K562 (cell line): ENCODE results near the gene EAF2. TPM values are rescaled to one million over a fixed set of nuclear protein-coding genes. Genes with fewer than 3 reads are reported as not detected.

ENCODE experiments used
- ATAC-seq: fragments of 200-7000 bp; cut with Tn5 transposase; 3 replicates; pipeline ENCODE4 v1.9.1; 2020; ENCODE audit warnings: moderate library complexity
- BruUV-seq: library from RNA; stranded (reverse); fragments of 400-500 nt; replicated peaks from 2 replicates; lab custom pipeline; 2021; lab: Mats Ljungman, UMichigan
- CTCF ChIA-PET: fragments of 300-600 bp; formaldehyde crosslinking; extraction: SDS; loops from one replicate; lab custom pipeline; 2021; ENCODE audit warnings: low intra/inter-chr PET ratio; lab: Yijun Ruan, JAX
- POLR2A ChIA-PET: fragments of 300-600, 350-650 bp; sonication (Branson Sonifier 250); formaldehyde crosslinking; extraction: SDS; loops from one replicate; lab custom pipeline; 2021; ENCODE audit warnings: antibody characterized with exemption, inconsistent platforms; lab: Yijun Ruan, JAX
- DNase-seq, 4 experiments: peaks; one replicate each; pipeline versions ENCODE4 v3.0.0 to v3.0.0-alpha.2; 2011 to 2018; ENCODE audit warnings: low spot score in 3 of 4, mixed read lengths in 3 of 4; ENCODE audit errors: extremely low read depth in 1 of 4
- FAIRE-seq: peaks from 2 replicates; lab custom pipeline; 2011; peaks lifted over from hg19 to GRCh38; lab: Jason Lieb, UNC
- H2AFZ ChIP-seq: 2 replicates; pipeline ENCODE4 v1.6.0; 2011; ENCODE audit warnings: low read depth, low read length, control low read depth, inconsistent platforms
- H3K27ac ChIP-seq: fragments of 200-600 bp; 3 replicates; pipeline ENCODE4 v1.8.0; 2011; ENCODE audit warnings: low read depth, mild to moderate bottlenecking, control low read depth, inconsistent platforms, low read length, moderate library complexity, mixed read lengths; ENCODE audit errors: extremely low read depth
- H3K27me3 ChIP-seq, 2 experiments: fragments of 300-600 bp in 1 of 2; 2 replicates in 1 of 2; 3 replicates in 1 of 2; pipeline versions ENCODE4 v1.6.0 to v1.8.0; 2011; ENCODE audit warnings: inconsistent platforms in 2 of 2, low read length in 2 of 2, mild to moderate bottlenecking in 1 of 2, mixed read lengths in 1 of 2, moderate library complexity in 1 of 2; ENCODE audit not compliant: control insufficient read depth in 2 of 2, insufficient read depth in 2 of 2
- H3K36me3 ChIP-seq: fragments of 300-600 bp; 3 replicates; pipeline ENCODE4 v1.8.0; 2011; ENCODE audit warnings: mild to moderate bottlenecking, low read length, inconsistent platforms; ENCODE audit not compliant: control insufficient read depth, insufficient read depth
- H3K4me1 ChIP-seq, 2 experiments: fragments of 200-600 bp in 1 of 2; replicated peaks in 1 of 2; 2 replicates in 1 of 2; 3 replicates in 1 of 2; pipeline versions ENCODE4 v1.5.1 to v1.8.0; 2011; ENCODE audit warnings: inconsistent platforms in 2 of 2, low read length in 2 of 2, mild to moderate bottlenecking in 1 of 2, mixed read lengths in 1 of 2, moderate library complexity in 1 of 2; ENCODE audit not compliant: control insufficient read depth in 2 of 2, insufficient read depth in 2 of 2
- H3K4me2 ChIP-seq: 2 replicates; pipeline ENCODE4 v1.6.1; 2011; ENCODE audit warnings: low read length, control low read depth, inconsistent platforms, mixed read lengths; ENCODE audit not compliant: insufficient read depth
- H3K4me3 ChIP-seq: fragments of 200-600 bp; sonication (generic), shearing (Covaris generic); 2 replicates; pipeline ENCODE4 v1.5.1; 2016; ENCODE audit warnings: control low read depth, inconsistent platforms
- H3K79me2 ChIP-seq: fragments of 200-600 bp; 3 replicates; pipeline ENCODE4 v1.8.0; 2011; ENCODE audit warnings: low read length, inconsistent platforms; ENCODE audit not compliant: control insufficient read depth, insufficient read depth
- H3K9ac ChIP-seq, 2 experiments: 2 replicates each; pipeline versions ENCODE4 v1.6.0 to v1.6.1; 2011; ENCODE audit warnings: low read depth in 2 of 2, low read length in 2 of 2, control low read depth in 1 of 2, inconsistent platforms in 1 of 2, mild to moderate bottlenecking in 1 of 2, mixed read lengths in 1 of 2; ENCODE audit not compliant: insufficient read depth in 1 of 2
- H3K9me1 ChIP-seq: one replicate; pipeline ENCODE4 v1.6.0; 2011; ENCODE audit warnings: inconsistent platforms, mild to moderate bottlenecking, low read length, moderate library complexity; ENCODE audit not compliant: control insufficient read depth, insufficient read depth
- H3K9me3 ChIP-seq: replicated peaks from 2 replicates; pipeline ENCODE4 v1.5.1; 2011; ENCODE audit warnings: low read depth, low read length, inconsistent platforms; ENCODE audit not compliant: control insufficient read depth, insufficient read depth
- H4K20me1 ChIP-seq: replicated peaks from 2 replicates; pipeline ENCODE4 v1.6.1; 2011; ENCODE audit warnings: low read length, inconsistent platforms, mixed read lengths; ENCODE audit not compliant: control insufficient read depth, insufficient read depth
- ATF6 ChIP-seq: sonication (generic); formaldehyde crosslinking; IDR thresholded peaks from 2 replicates; pipeline ENCODE4 v1.4.0; 2020; ENCODE audit warnings: mild to moderate bottlenecking, missing genetic modification reagents
- CUX1 ChIP-seq: fragments of 200-800 bp; sonication (Bioruptor generic); IDR thresholded peaks from 2 replicates; pipeline ENCODE4 v1.6.1; 2016; ENCODE audit warnings: missing genetic modification characterization, missing compliant biosample characterization
- LEF1 ChIP-seq: fragments of 450-650 bp; IDR thresholded peaks from 2 replicates; pipeline ENCODE4 v1.6.1; 2016; ENCODE audit warnings: mild to moderate bottlenecking
- MEIS2 ChIP-seq: fragments of 450-650 bp; IDR thresholded peaks from 2 replicates; pipeline ENCODE4 v1.6.1; 2014; ENCODE audit warnings: mild to moderate bottlenecking; ENCODE audit not compliant: partially characterized antibody
- TAF15 ChIP-seq: fragments of 200-400 bp; formaldehyde crosslinking; IDR thresholded peaks from 2 replicates; pipeline ENCODE4 v1.6.1; 2017; ENCODE audit warnings: mild to moderate bottlenecking, low read depth, low read length, moderate library complexity
- in situ Hi-C: fragments of 300-500 bp; cut with MboI; formaldehyde crosslinking; loops from 4 replicates; pipeline ENCODE4 v1.15.0; 2018; ENCODE audit warnings: inconsistent platforms, mixed read lengths
- intact Hi-C: fragments of 100-400 bp; cut with micrococcal nuclease; formaldehyde crosslinking; loops from 2 replicates; pipeline ENCODE4 v1.14.2; 2022
- polyA plus RNA-seq, 8 experiments: library from polyadenylated mRNA; depleted of rRNA in 4 of 8; stranded (reverse) in 5 of 8; unstranded in 3 of 8; fragments of >200 nt; fragmentation: Nextera tagmentation in 2 of 8; fragmentation: Illumina TruSeq in 1 of 8; extraction: Ambion mirVana in 2 of 8; extraction: Trizol in 1 of 8; gene quantifications; 2 replicates each; pipeline versions ENCODE4 v1.2.1 to v1.2.3, GENCODE V29; 2011 to 2014; ENCODE audit warnings: inconsistent platforms in 1 of 8, missing spikeins in 1 of 8
- total RNA-seq, 7 experiments: library from RNA; depleted of rRNA in 6 of 7; stranded (reverse); fragments of >200 nt in 6 of 7; fragmentation: Illumina TruSeq in 2 of 7; extraction: Trizol in 2 of 7; gene quantifications; 2 replicates each; pipeline versions ENCODE4 v1.2.1 to v1.2.3, GENCODE V29; 2011 to 2021; ENCODE audit warnings: low replicate concordance in 1 of 7
- TF ChIP-seq, protein P1 (sequence below): fragments of 250-450 bp; sonication (Bioruptor Pico); IDR thresholded peaks from 2 replicates; pipeline ENCODE4 v1.4.0; 2020; ENCODE audit warnings: borderline replicate concordance

The EAF2 gene
- total and polyA plus RNA-seq, 9 of the 15 experiments (the other 6 are each of a cell fraction or from before 2014, with no cell fraction given) = 3.8 to 17.3 (median 6.9) TPM

GRCh38 chr3:121817753-121818152 is 17.3 kb upstream of the EAF2 start:
- no peaks in the 10 kb centered on the region for H3K4me1 ChIP-seq
- in situ Hi-C loops = no loop called here
- H3K9me3 ChIP-seq = no peaks in the 10 kb centered on the region
- CTCF ChIA-PET = no interaction called here
- H4K20me1 ChIP-seq = no peaks in the 10 kb centered on the region
- H3K36me3 ChIP-seq = peaks cover 31% of the 10 kb centered on the region
- ATAC-seq (no peak), DNase-seq (no peak), FAIRE-seq (no peak)
- no peaks in the 10 kb centered on the region for H3K27me3 ChIP-seq
- no peak overlapping the region for H3K9ac ChIP-seq
- BruUV-seq = no TSS peak
- H3K79me2 ChIP-seq = peaks cover 13% of the 10 kb centered on the region
- no peak overlapping the region for H3K4me3 ChIP-seq
- H3K9me1 ChIP-seq = no peaks in the 10 kb centered on the region
- H2AFZ ChIP-seq = no peak overlapping the region
- POLR2A ChIA-PET = interaction anchor here (0.7 kb wide), 1 partner anchor 14 kb away, joined by 3 read pairs; no protein-coding TSS in a partner anchor
- no peak overlapping the region for H3K27ac ChIP-seq
- intact Hi-C loops = no loop called here
- no peak overlapping the region for H3K4me2 ChIP-seq
- TF ChIP-seq ATF6 (CRISPR knock-in tag) = no peak
- no peak for TF ChIP-seq CUX1 (CRISPR knock-in tag)
- TF ChIP-seq LEF1 = no peak
- TF ChIP-seq TAF15 = no peak
- TF ChIP-seq, protein P1, sequence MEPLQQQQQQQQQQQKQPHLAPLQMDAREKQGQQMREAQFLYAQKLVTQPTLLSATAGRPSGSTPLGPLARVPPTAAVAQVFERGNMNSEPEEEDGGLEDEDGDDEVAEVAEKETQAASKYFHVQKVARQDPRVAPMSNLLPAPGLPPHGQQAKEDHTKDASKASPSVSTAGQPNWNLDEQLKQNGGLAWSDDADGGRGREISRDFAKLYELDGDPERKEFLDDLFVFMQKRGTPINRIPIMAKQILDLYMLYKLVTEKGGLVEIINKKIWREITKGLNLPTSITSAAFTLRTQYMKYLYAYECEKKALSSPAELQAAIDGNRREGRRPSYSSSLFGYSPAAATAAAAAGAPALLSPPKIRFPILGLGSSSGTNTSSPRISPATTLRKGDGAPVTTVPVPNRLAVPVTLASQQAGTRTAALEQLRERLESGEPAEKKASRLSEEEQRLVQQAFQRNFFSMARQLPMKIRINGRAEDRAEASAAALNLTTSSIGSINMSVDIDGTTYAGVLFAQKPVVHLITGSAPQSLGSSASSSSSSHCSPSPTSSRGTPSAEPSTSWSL (CRISPR knock-in tag) = no peak
- TF ChIP-seq MEIS2 = no peak
